ENCODE measurements around the gene GFRA3.

Gene GFRA3

GRCh38 chr5:138287246-138287645 lies 12.8 kb upstream of the GFRA3 start:
- H3K4me3 ChIP-seq (ENCODE audit: control insufficient read depth, low read depth, low read length), result no peak overlapping the region
- TF ChIP-seq CTCF (conservative IDR thresholded peaks at IDR 0.05; ENCODE audit: control insufficient read depth, insufficient read depth, low read depth, low read length), result no peak
- no peak for DNase-seq (ENCODE audit: low read depth)

- H3K4me3 ChIP-seq (ENCODE audit: control insufficient read depth, low read depth, low read length), result no peak overlapping the region
- peak; percentile 49 for TF ChIP-seq CTCF (conservative IDR thresholded peaks at IDR 0.05; ENCODE audit: control insufficient read depth, insufficient read depth, low read depth, low read length)
- peak; percentile 60 for DNase-seq (ENCODE audit: low read depth)
These were observed 8.7 kb upstream of the GFRA3 start for GRCh38 chr5:138282920-138283742.

- no peak overlapping the region for H3K4me3 ChIP-seq (ENCODE audit: control insufficient read depth, low read depth, low read length)
- TF ChIP-seq CTCF (conservative IDR thresholded peaks at IDR 0.05; ENCODE audit: control insufficient read depth, insufficient read depth, low read depth, low read length), result no peak
- DNase-seq (ENCODE audit: low read depth), result no peak
These were observed 6.5 kb upstream of the GFRA3 start for GRCh38 chr5:138280915-138281314.

- H3K4me3 ChIP-seq (ENCODE audit: control insufficient read depth, low read depth, low read length), result no peak overlapping the region
- TF ChIP-seq CTCF (conservative IDR thresholded peaks at IDR 0.05; ENCODE audit: control insufficient read depth, insufficient read depth, low read depth, low read length), result no peak
- DNase-seq (ENCODE audit: low read depth), result no peak
These were observed 2.1 kb upstream of the GFRA3 start for GRCh38 chr5:138276402-138277054.

- DNase-seq (ENCODE audit: low read depth), result no peak
- no peak overlapping the region for H3K4me3 ChIP-seq (ENCODE audit: control insufficient read depth, low read depth, low read length)
- TF ChIP-seq CTCF (conservative IDR thresholded peaks at IDR 0.05; ENCODE audit: control insufficient read depth, insufficient read depth, low read depth, low read length), result no peak
These were observed 1.5 kb upstream of the GFRA3 start for GRCh38 chr5:138275895-138276294.

- TF ChIP-seq CTCF (conservative IDR thresholded peaks at IDR 0.05; ENCODE audit: control insufficient read depth, insufficient read depth, low read depth, low read length), result no peak
- H3K4me3 ChIP-seq (ENCODE audit: control insufficient read depth, low read depth, low read length), result no peak overlapping the region
- no peak for DNase-seq (ENCODE audit: low read depth)
These were observed 960 bp upstream of the GFRA3 start for GRCh38 chr5:138275379-138275782.

Measured in fibroblast of mammary gland (primary cell).